Inflammatory macrophage treated with lipopolysaccharide for 4 hours (primary cell): Measurements from ENCODE around the gene MALRD1.
A peak's percentile ranks its signal among the peaks of the same experiment; 100 is the strongest.

ENCODE experiments used
- DNase-seq: peaks from one replicate; pipeline ENCODE4 v3.0.0-alpha.2; 2020

The MALRD1 gene

DNA sequence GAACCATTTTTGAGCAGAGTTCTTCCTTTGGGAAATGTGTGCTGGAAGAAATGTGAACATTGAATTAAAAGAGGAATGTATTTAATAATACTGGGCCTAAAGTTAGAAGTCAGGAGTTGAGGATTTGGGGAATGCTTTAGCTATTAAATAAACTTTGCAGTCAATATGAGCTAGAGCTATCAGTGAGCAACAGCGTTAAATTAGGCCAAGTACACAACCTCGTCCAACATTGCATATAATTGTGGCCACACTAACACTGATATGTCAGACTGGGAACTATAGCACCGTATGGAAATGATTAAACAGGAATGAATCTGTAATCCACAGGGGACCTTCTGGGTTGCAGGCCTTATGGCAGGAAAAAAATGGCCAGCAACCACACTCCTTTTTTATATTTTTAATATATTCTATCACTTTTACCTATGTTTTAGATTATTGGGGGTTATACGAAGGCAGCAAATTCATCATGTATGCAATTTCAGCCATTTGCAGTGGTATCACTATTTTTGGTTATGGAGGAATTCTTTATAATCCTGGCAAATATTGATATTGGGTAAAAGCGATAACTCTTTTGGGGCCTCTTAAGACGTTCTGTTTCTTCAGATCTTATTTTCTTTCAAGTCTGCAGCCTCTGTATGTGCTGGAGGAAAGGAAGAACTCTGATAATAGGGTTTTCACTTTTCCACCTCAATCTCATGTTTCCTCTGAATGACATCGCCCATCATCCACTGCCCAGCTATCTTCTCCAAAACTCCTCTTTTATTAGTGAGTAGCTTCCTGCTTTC, 531.4 kb downstream of the MALRD1 start:
- DNase-seq: no peak

DNA sequence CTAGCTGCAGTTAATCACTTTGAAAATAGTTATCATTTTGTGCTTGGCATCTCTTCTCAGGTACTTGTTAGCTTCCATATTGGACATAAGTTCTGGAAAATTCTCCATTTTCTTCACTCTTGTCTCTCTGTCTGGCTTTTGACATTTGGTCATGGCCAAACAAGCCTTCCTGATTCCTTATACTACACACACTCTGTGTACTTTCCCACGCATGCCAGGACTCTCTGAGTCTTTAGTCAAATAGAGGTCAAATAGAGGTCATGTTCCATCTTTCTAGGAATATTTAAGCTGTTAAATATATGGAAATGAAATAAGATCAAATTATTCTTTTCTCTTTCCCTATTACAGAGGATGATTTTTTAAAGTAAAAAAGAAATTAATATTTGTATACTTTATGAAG, 532.1 kb downstream of the MALRD1 start:
- no peak for DNase-seq

DNA sequence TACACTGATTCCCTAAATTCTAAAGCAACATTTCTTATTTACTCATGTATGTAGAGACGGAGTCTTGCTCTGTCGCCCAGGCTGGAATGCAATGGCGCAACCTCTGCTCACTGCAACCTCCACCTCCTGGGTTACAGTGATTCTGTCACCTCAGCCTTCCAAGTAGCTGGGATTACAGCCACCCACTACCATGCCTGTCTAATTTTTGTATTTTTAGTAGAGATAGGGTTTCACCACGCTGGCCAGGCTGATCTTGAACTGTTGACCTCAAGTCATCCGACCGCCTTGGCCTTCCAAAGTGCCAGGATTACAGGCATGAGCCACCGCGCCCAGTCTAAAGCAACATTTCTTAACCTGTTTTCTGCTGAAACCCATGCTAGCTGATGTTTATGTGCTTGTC, 540.0 kb downstream of the MALRD1 start:
- DNase-seq: no peak

DNA sequence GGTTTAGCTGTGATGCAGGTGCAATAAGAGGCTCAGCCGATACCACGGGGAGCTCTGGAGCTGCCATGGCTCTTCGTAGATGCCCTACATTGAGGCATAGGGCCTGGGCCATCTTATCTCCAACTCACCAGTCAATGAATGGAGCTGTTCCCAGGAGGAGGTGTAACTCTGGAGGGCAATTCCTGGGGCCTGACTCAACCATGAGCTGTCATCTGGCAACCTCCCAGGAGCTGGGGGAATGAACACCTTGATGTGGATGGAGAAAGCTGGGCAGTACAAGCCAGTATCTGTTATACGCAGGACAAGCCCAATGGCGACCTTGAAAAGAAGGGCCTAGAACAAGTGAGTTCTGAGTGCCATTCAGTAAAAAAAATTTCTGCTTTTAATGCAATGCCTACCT, 543.7 kb downstream of the MALRD1 start:
- DNase-seq: no peak

DNA sequence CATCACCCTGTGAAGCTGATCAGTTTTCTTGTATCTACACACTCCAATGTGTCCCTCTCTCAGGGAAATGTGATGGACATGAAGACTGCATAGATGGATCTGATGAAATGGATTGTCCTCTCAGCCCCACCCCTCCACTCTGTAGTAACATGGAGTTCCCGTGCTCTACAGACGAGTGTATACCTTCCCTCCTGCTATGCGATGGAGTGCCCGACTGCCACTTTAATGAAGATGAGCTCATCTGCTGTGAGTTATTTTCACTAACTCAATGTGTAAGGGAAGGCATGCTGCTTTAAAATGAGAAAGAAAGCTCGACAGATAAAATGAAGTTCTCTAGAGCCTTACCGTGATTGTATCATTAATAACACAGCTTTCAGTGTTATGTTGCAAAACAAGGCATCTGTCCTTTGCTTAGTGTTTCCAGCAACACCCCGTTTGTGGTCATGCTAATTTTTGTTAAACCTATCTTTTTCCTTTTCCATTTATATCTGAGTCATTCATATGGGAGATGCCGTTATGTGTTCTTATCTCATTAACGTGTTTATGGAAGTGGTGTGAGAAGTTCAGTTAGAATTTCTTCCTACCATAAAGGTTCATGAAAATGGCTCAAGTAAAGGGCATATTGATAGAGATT, 546.7 kb downstream of the MALRD1 start:
- DNase-seq: no peak

DNA sequence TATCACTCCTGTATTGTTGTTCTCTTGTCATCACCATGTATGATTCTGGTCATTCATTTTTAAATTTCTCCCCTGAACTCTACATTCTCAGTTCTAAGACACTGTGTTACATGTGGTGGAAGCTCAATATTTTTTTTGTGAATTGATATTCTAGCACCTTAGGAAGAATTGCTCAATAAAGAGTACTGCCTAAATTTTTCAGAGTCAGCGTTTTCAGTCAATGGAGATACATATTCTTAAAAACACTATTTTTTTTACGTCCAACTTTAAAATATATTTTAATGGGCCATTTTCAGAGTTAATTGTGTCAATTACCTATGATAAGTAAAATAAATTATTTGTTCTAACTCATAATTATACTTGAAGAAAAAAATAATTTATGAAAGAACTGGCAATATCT, 557.2 kb downstream of the MALRD1 start:
- no peak for DNase-seq

DNA sequence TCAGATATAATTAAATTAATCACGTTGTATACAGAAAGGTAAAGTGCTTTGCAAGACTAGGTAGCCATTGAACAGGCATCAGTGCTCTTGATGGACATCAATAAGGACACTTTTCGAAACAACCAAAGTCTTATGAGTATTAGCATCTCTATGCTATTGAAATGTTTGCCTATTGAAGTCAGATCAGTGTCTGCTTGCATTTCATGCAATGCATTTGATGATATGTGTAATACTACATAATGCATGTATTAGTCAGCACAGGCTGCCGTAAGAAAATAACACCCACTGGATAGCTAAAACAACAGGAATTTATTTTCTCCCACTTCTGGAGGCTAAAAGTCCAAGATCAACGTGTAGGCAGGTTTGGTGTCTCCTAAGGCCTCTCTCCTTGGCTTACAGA, 558.4 kb downstream of the MALRD1 start:
- no peak for DNase-seq

DNA sequence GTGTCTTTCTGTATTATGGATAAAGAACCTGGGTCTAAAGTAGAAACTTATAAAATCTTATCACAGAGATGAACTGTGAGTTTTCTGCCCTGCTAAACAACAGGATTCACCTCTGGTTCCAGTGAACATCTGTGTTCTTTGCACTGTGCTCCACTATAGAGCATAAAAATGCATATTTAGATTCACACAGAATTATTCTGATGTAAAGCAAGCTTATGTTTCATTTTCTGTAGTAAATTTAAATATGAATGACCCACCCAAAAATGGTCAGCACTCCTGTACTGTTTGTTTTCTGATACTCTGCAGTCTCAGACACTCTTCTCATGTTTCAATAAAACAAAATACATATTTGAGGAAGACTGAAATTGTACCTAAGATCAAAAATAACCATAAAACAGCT, 563.2 kb downstream of the MALRD1 start:
- DNase-seq: no peak

DNA sequence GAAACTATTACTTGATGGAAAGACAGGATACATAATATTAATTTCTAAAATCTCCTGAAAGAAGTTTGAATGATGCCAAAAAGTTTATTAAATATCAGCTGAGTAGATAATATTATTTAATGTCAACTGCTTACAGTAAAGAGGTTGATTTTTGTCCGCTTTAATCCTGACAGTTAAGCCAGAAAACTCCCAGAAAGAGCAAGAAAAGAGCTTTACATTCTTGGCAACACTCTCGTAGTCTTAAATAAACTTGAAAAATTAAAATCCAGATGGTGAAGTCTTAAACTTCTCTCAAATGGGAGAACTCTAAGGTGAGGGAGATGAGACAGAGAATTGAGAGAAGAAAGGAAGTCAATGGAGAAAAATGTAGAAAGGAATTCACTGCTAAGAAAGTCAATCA, 568.4 kb downstream of the MALRD1 start:
- DNase-seq: no peak

DNA sequence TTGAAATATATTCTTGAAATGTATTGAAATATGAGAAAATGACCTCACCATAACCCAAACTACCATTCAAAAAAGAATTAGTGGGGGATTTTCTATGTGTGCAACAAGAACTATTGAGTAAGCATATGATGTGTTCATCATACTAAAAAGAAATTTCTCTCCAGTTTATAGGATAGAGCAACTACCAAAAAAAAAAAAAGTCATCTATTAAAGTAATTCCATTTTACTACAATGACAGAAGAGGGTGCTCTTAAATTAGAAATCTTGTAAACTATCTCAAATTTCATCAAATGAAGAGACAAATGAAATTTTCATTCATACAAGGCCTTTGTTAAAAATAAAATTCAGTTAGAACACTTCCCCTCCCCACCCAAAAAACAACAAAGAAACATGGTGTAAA, 572.2 kb downstream of the MALRD1 start:
- peak; percentile 45 for DNase-seq

DNA sequence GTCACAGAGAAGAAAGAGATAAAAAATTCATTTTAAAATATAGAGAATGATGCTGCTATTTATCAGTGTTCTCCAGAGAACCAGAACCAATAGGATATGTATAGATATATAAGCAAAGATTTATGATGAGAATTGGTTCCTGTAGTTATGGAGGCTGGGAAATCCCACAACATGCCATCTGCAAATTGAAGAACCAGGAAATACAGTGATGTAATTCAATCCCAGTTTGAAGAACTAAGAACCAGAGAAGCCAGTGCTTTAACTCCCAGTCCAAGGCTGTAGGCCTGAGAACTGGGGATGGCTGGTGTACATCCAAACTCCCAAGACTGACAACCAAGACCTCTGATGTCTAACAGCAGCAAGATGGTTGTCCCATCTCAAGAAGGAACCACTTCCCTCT, 574.7 kb downstream of the MALRD1 start:
- DNase-seq: peak; percentile 59

DNA sequence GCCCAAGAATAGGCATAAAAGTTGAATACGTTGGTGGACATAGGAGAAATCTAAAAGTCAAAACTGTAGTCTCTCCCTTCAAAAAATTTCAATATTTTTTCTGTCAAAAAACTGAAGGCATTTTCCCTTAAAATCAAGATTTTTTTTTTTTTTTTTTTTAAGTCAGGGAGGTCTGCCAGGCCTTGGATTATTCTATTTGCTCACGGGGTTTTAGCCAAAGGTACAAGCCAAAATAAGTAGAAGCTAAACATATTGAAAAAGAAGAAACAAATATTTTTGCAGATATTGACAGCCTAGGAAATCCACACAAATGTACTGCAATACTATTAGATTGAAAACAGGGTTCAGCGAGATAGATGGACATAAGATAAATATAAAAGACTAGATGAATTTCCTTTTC, 577.6 kb downstream of the MALRD1 start:
- DNase-seq: no peak

DNA sequence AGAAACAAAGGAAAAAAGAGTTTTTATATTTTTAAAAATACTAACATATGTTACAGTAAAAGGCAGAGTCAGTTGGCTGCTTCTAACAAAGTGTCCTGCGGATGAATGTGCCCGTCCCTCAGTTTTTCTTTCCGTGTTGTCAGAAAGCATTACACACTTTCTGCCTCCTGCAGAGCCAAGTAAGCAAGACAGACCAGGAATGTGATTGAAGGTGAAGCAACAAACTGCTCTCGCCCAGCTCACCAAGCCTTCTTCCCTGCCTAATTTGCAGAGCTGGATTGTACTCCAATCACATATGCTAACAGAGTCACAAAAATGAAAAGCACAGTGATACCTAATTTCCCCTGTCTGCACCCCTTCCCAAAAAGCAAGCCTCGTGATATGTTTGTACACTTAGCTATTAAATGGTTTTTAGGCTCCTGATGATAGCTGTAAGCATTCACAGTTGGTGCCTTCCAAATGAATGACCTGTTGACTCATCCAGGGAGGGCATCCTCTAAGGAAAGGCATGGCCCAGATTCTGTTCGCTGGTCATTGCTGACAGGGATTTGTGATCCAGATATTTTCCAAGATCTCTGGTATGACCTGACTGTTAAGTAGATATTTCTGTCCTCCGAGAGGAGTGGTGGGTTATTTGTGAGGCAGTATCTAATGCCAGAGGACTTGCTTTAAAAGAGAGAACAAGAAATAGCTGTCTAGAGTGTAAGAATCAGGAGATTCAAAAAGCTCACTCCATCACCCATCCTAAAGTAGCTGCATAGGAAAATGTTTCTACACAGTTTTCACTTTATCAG, 580.4 kb downstream of the MALRD1 start:
- DNase-seq: no peak

DNA sequence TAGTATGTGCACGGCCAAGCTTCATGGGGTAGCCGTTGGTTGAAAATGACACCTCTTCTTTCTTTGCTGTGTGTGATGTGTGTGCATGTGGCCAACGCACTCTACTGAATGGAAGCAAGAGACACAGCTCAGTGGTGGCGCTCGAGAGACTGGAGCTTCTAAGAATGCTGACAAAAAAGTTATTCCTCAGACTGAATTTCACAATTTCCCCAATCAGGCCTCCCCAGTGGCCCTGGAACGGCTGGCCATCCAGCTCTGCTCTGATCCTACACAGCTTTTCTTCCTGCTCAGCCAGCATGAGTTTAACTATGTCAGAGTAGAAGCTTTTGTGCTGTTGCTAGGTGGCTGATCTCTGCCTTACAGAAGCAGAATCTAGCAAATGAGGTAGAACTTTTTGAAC, 581.0 kb downstream of the MALRD1 start:
- peak; percentile 83 for DNase-seq

DNA sequence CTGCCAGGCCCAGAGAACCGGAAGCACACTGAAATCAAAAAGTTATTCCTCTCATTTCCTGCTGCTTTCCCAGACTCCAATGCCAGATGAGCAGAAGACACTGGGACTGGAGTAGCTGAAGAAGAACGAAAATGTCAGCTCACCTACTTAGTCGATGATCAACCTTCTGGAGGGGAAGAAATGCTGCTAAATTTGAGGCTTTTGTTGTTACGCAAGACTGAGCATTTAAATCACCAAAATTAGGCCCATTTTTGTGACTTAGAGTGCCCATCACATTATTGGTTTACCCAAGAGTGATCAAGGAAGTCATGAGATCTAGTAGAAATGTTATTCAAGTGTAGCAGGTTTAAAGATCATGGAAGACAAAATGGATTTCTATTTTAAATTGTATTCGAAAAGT, 585.6 kb downstream of the MALRD1 start:
- DNase-seq: no peak

DNA sequence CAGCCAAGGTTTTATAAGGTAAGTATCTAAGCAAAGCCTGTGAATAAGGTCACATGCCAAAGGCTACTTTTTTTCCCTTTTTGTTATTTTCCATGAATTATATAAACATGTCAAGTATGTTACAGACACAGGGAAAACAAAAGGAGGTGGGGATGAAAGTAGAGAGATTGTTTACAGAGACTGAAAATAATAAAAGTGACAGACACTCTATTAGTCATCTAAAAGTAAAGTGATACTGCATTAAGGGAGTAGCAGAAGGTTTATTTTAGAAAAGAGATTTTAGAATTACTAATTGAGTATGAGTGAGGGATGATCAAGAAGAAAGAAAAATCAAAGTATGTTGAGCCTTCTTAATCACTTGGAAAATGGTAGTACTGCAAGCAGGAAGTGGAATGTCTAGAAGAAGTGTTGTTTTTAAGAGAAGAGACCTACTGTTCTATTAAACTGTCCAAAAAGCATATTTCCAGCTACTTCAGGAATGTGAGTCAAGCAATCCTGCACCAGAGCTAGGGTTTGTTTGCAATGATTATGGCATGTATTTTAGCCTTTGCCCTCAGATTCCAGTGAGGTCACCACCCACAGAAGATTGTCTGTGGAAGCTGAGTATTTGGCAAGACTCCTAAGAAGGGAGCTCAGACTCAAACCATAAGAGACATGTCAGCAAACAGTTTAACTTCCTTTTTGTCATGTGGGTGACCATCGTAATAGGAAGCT, 589.7 kb downstream of the MALRD1 start:
- DNase-seq: peak; percentile 94

DNA sequence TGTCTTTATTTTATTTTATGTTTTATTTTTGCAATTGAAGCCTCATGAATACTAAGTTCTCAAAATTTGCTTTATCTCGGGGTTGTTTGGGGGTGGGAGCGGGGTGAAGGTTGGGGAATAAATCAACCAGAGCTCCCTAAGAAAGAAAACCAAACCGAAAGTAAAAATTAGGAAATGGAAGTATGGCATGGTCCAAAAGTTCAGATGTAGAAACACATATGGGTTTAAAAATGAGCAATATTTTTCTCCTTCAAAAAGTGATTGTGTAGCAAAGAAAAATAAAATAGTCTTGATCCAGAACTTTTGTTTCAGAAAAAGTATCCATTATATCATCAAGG, 590.3 kb downstream of the MALRD1 start:
- DNase-seq: no peak

DNA sequence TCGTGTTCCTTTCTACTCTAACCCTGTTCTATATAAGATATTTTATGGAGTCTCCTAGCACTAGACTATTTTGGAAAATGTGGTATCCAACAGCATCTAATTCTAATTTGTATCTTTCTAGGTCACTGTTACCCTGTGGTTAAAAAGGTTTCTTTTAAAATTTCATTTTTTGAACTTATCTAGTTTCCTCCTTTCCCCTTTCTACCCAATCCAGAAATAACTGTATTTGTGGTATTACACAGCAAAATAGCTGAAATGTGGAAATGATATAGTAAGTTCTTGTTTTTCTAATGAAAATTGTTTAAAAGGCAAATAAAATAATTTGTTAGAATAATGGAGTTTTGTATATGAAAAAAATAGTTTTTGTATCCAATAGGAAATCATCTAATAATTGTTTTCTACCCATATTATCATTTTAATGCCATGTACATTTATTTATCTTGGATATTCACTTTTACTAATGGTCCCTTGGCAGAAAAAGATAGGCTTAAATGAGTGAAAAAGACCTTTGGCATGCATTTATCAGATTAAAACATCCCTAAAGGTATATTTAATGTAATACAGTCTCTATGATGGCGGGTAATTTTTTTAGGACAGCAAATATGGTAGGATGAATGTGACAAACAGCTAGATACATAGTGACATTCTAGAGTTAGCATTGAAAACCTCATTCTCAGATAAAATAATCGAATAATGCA, 592.1 kb downstream of the MALRD1 start:
- DNase-seq: no peak

DNA sequence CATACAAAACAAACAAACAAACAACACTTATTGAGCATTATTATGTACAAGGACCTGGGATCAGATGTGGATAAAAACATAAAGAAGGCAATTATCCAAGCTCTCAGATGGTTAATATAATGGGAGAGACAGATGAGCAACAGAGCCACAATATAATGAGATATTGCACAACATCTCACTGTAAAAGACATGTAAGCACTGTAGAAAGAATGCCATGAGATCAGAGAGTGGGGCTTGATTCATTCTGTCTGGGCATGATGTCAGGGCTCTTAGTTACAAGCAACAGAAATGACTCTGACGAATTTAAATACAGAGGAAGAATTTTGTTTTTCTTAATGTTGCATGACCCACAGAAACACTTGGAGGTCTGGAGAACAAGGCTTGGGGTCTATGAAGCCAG, 602.9 kb downstream of the MALRD1 start:
- DNase-seq: no peak

DNA sequence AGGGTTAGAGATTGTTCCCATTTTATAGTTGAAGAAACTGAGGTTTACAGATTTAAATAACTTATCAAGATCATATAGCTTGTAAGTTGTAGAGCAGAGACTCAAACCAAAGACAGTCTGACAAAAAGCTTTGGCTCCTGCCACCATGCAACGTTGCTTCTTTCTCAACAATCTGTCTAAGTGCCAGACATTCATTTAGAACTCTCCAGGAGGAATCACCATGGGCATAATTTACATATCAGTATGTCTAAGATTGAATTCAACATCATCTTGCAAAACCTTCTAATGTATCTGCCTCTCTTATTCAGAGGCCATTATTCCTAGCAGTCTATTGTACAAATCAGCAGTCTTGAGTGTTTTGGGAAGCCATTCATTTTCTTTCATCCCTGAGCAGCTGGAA, 604.1 kb downstream of the MALRD1 start:
- no peak for DNase-seq

DNA sequence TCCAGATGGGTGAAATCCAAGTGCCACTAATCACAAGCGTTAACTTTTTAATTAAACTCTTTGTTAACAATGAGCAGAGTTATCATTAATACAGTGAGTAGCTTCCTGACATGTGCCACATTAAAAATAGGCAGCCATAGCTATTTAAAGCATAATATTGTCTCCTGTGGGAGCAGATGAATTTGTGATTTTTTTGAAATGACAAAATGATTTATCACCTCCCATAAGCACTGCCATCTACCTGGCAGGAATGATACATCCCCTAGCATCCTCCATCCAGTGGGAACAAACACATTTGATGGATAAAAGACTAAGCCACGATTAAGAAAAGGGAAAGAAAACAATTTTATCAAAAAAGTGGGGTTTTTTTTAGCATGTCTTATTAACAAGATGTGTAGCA, 605.3 kb downstream of the MALRD1 start:
- no peak for DNase-seq

DNA sequence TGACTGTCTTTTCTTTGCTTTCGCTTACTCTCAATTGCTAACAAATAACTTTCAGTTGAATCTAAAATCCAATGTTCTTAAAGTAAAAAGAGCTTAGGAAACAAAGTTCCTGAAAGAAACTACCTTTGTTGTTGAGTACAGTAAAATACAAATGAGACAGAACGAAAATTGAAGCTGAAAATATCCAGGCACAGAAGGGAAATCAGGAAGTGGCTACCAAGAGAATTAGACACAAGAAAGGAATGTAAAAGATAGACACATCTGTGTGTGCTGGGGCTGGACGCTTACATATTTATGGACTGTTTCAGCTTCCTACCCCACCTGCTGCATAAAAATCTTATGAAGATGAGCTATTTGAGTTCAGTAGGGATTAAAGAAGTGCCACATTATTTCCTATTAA, 606.0 kb downstream of the MALRD1 start:
- DNase-seq: no peak
